K562 (cell line): ENCODE results near the gene ANO7. TPM values are rescaled to one million over a fixed set of nuclear protein-coding genes. Genes with fewer than 3 reads are reported as not detected.

Experiments
- ATAC-seq: fragments of 200-7000 bp; cut with Tn5 transposase; 3 replicates; pipeline ENCODE4 v1.9.1; 2020; ENCODE audit warnings: moderate library complexity
- BruUV-seq: library from RNA; stranded (reverse); fragments of 400-500 nt; replicated peaks from 2 replicates; lab custom pipeline; 2021; lab: Mats Ljungman, UMichigan
- CTCF ChIA-PET: fragments of 300-600 bp; formaldehyde crosslinking; extraction: SDS; loops from one replicate; lab custom pipeline; 2021; ENCODE audit warnings: low intra/inter-chr PET ratio; lab: Yijun Ruan, JAX
- POLR2A ChIA-PET: fragments of 300-600, 350-650 bp; sonication (Branson Sonifier 250); formaldehyde crosslinking; extraction: SDS; loops from one replicate; lab custom pipeline; 2021; ENCODE audit warnings: antibody characterized with exemption, inconsistent platforms; lab: Yijun Ruan, JAX
- DNase-seq, 4 experiments: peaks; one replicate each; pipeline versions ENCODE4 v3.0.0 to v3.0.0-alpha.2; 2011 to 2018; ENCODE audit warnings: low spot score in 3 of 4, mixed read lengths in 3 of 4; ENCODE audit errors: extremely low read depth in 1 of 4
- FAIRE-seq: peaks from 2 replicates; lab custom pipeline; 2011; peaks lifted over from hg19 to GRCh38; lab: Jason Lieb, UNC
- H2AFZ ChIP-seq: 2 replicates; pipeline ENCODE4 v1.6.0; 2011; ENCODE audit warnings: low read depth, low read length, control low read depth, inconsistent platforms
- H3K27ac ChIP-seq: fragments of 200-600 bp; 3 replicates; pipeline ENCODE4 v1.8.0; 2011; ENCODE audit warnings: low read depth, mild to moderate bottlenecking, control low read depth, inconsistent platforms, low read length, moderate library complexity, mixed read lengths; ENCODE audit errors: extremely low read depth
- H3K27me3 ChIP-seq, 2 experiments: fragments of 300-600 bp in 1 of 2; 2 replicates in 1 of 2; 3 replicates in 1 of 2; pipeline versions ENCODE4 v1.6.0 to v1.8.0; 2011; ENCODE audit warnings: inconsistent platforms in 2 of 2, low read length in 2 of 2, mild to moderate bottlenecking in 1 of 2, mixed read lengths in 1 of 2, moderate library complexity in 1 of 2; ENCODE audit not compliant: control insufficient read depth in 2 of 2, insufficient read depth in 2 of 2
- H3K36me3 ChIP-seq: fragments of 300-600 bp; 3 replicates; pipeline ENCODE4 v1.8.0; 2011; ENCODE audit warnings: mild to moderate bottlenecking, low read length, inconsistent platforms; ENCODE audit not compliant: control insufficient read depth, insufficient read depth
- H3K4me1 ChIP-seq, 2 experiments: fragments of 200-600 bp in 1 of 2; replicated peaks in 1 of 2; 2 replicates in 1 of 2; 3 replicates in 1 of 2; pipeline versions ENCODE4 v1.5.1 to v1.8.0; 2011; ENCODE audit warnings: inconsistent platforms in 2 of 2, low read length in 2 of 2, mild to moderate bottlenecking in 1 of 2, mixed read lengths in 1 of 2, moderate library complexity in 1 of 2; ENCODE audit not compliant: control insufficient read depth in 2 of 2, insufficient read depth in 2 of 2
- H3K4me2 ChIP-seq: 2 replicates; pipeline ENCODE4 v1.6.1; 2011; ENCODE audit warnings: low read length, control low read depth, inconsistent platforms, mixed read lengths; ENCODE audit not compliant: insufficient read depth
- H3K4me3 ChIP-seq: fragments of 200-600 bp; sonication (generic), shearing (Covaris generic); 2 replicates; pipeline ENCODE4 v1.5.1; 2016; ENCODE audit warnings: control low read depth, inconsistent platforms
- H3K79me2 ChIP-seq: fragments of 200-600 bp; 3 replicates; pipeline ENCODE4 v1.8.0; 2011; ENCODE audit warnings: low read length, inconsistent platforms; ENCODE audit not compliant: control insufficient read depth, insufficient read depth
- H3K9ac ChIP-seq, 2 experiments: 2 replicates each; pipeline versions ENCODE4 v1.6.0 to v1.6.1; 2011; ENCODE audit warnings: low read depth in 2 of 2, low read length in 2 of 2, control low read depth in 1 of 2, inconsistent platforms in 1 of 2, mild to moderate bottlenecking in 1 of 2, mixed read lengths in 1 of 2; ENCODE audit not compliant: insufficient read depth in 1 of 2
- H3K9me1 ChIP-seq: one replicate; pipeline ENCODE4 v1.6.0; 2011; ENCODE audit warnings: inconsistent platforms, mild to moderate bottlenecking, low read length, moderate library complexity; ENCODE audit not compliant: control insufficient read depth, insufficient read depth
- H3K9me3 ChIP-seq: replicated peaks from 2 replicates; pipeline ENCODE4 v1.5.1; 2011; ENCODE audit warnings: low read depth, low read length, inconsistent platforms; ENCODE audit not compliant: control insufficient read depth, insufficient read depth
- H4K20me1 ChIP-seq: replicated peaks from 2 replicates; pipeline ENCODE4 v1.6.1; 2011; ENCODE audit warnings: low read length, inconsistent platforms, mixed read lengths; ENCODE audit not compliant: control insufficient read depth, insufficient read depth
- ATF1 ChIP-seq, 2 experiments: fragments of 450-650 bp in 1 of 2; IDR thresholded peaks; 2 replicates each; pipeline ENCODE4 v1.6.1; 2016; ENCODE audit warnings: missing compliant biosample characterization in 1 of 2, missing genetic modification characterization in 1 of 2
- CXXC5 ChIP-seq: fragments of 250-450 bp; sonication (Bioruptor Pico); IDR thresholded peaks from 2 replicates; pipeline ENCODE4 v1.8.0; 2022; ENCODE audit warnings: inconsistent platforms, mild to moderate bottlenecking, moderate library complexity
- DMBX1 ChIP-seq: fragments of 250-450 bp; sonication (Bioruptor Pico); IDR thresholded peaks from 2 replicates; pipeline ENCODE4 v1.8.0; 2022; ENCODE audit warnings: inconsistent platforms, mild to moderate bottlenecking, moderate library complexity, borderline replicate concordance
- ELF4 ChIP-seq: fragments of 450-650 bp; formaldehyde crosslinking; IDR thresholded peaks from 2 replicates; pipeline ENCODE4 v1.4.0; 2022; ENCODE audit warnings: missing genetic modification characterization
- FOXJ2 ChIP-seq: fragments of 200-800 bp; sonication (Bioruptor generic); IDR thresholded peaks from 2 replicates; pipeline ENCODE4 v1.6.1; 2016; ENCODE audit warnings: missing genetic modification characterization, missing compliant biosample characterization
- HDAC2 ChIP-seq: fragments of 450-650 bp; IDR thresholded peaks from 2 replicates; pipeline ENCODE4 v1.6.1; 2016; ENCODE audit warnings: mild to moderate bottlenecking
- KDM4B ChIP-seq, 2 experiments: fragments of 450-650 bp in 1 of 2; sonication (generic) in 1 of 2; IDR thresholded peaks; 2 replicates each; pipeline ENCODE4 v1.6.1; 2016 to 2017; ENCODE audit warnings: borderline replicate concordance in 2 of 2, antibody characterized with exemption in 1 of 2, low read depth in 1 of 2, mild to moderate bottlenecking in 1 of 2
- NEUROD1 ChIP-seq: fragments of 150-350 bp; IDR thresholded peaks from 2 replicates; pipeline ENCODE4 v1.6.1; 2014; ENCODE audit warnings: borderline replicate concordance, low read length, low read depth; ENCODE audit not compliant: partially characterized antibody
- POLR2G ChIP-seq: fragments of 200-400 bp; formaldehyde crosslinking; IDR thresholded peaks from 2 replicates; pipeline ENCODE4 v1.6.1; 2017; ENCODE audit warnings: low read depth, mild to moderate bottlenecking, antibody characterized with exemption, low read length, moderate library complexity
- RBFOX2 ChIP-seq: fragments of 200-400 bp; formaldehyde crosslinking; IDR thresholded peaks from 2 replicates; pipeline ENCODE4 v1.6.1; 2017; ENCODE audit warnings: low read depth, mild to moderate bottlenecking, low read length, moderate library complexity
- SPI1 ChIP-seq: IDR thresholded peaks from 2 replicates; pipeline ENCODE4 v1.6.1; 2011; ENCODE audit warnings: low read depth, low read length, control low read depth, borderline replicate concordance
- TEAD2 ChIP-seq: fragments of 450-650 bp; IDR thresholded peaks from 2 replicates; pipeline ENCODE4 v1.6.1; 2016; ENCODE audit warnings: missing genetic modification characterization, control low read depth, missing compliant biosample characterization
- U2AF2 ChIP-seq: fragments of 200-400 bp; formaldehyde crosslinking; optimal IDR thresholded peaks from 2 replicates; pipeline ENCODE3; 2017; ENCODE audit warnings: low read depth, mild to moderate bottlenecking, low read length
- ZC3H4 ChIP-seq: sonication (generic); formaldehyde crosslinking; IDR thresholded peaks from 2 replicates; pipeline ENCODE4 v1.9.0; 2021; ENCODE audit warnings: missing genetic modification reagents, borderline replicate concordance
- ZNF146 ChIP-seq: IDR thresholded peaks from one replicate; pipeline ENCODE4 v1.6.1; 2018; ENCODE audit warnings: missing compliant biosample characterization; ENCODE audit not compliant: unreplicated experiment
- WGBS: fragments of 100-300 bp; shearing (Covaris generic); methylation state at CpG from one replicate; pipeline ENCODE4 v1.1.6; 2016; ENCODE audit warnings: low coverage, mixed read lengths; ENCODE audit not compliant: insufficient coverage; ENCODE audit errors: missing lambda C conversion rate; 5-methylcytosine and 5-hydroxymethylcytosine counted together
- in situ Hi-C: fragments of 300-500 bp; cut with MboI; formaldehyde crosslinking; loops from 4 replicates; pipeline ENCODE4 v1.15.0; 2018; ENCODE audit warnings: inconsistent platforms, mixed read lengths
- intact Hi-C: fragments of 100-400 bp; cut with micrococcal nuclease; formaldehyde crosslinking; loops from 2 replicates; pipeline ENCODE4 v1.14.2; 2022
- polyA plus RNA-seq, 8 experiments: library from polyadenylated mRNA; depleted of rRNA in 4 of 8; stranded (reverse) in 5 of 8; unstranded in 3 of 8; fragments of >200 nt; fragmentation: Nextera tagmentation in 2 of 8; fragmentation: Illumina TruSeq in 1 of 8; extraction: Ambion mirVana in 2 of 8; extraction: Trizol in 1 of 8; gene quantifications; 2 replicates each; pipeline versions ENCODE4 v1.2.1 to v1.2.3, GENCODE V29; 2011 to 2014; ENCODE audit warnings: inconsistent platforms in 1 of 8, missing spikeins in 1 of 8
- total RNA-seq, 7 experiments: library from RNA; depleted of rRNA in 6 of 7; stranded (reverse); fragments of >200 nt in 6 of 7; fragmentation: Illumina TruSeq in 2 of 7; extraction: Trizol in 2 of 7; gene quantifications; 2 replicates each; pipeline versions ENCODE4 v1.2.1 to v1.2.3, GENCODE V29; 2011 to 2021; ENCODE audit warnings: low replicate concordance in 1 of 7
- TF ChIP-seq, protein P1 (sequence below): fragments of 250-450 bp; sonication (Bioruptor Pico); IDR thresholded peaks from 2 replicates; pipeline ENCODE4 v1.5.0; 2020; ENCODE audit warnings: mild to moderate bottlenecking
- TF ChIP-seq, protein P2 (sequence below): sonication (generic); formaldehyde crosslinking; IDR thresholded peaks from 2 replicates; pipeline ENCODE4 v1.8.1; 2022; ENCODE audit warnings: missing genetic modification reagents
- TF ChIP-seq, protein P3 (sequence below): sonication (generic); formaldehyde crosslinking; IDR thresholded peaks from 2 replicates; pipeline ENCODE4 v1.8.0; 2022; ENCODE audit warnings: missing genetic modification reagents, mild to moderate bottlenecking, borderline replicate concordance

ANO7 gene
- total and polyA plus RNA-seq, 9 of the 15 experiments (the other 6 are each of a cell fraction or from before 2014, with no cell fraction given), result 0.28 to 5.1 (median 1.1) TPM

DNA sequence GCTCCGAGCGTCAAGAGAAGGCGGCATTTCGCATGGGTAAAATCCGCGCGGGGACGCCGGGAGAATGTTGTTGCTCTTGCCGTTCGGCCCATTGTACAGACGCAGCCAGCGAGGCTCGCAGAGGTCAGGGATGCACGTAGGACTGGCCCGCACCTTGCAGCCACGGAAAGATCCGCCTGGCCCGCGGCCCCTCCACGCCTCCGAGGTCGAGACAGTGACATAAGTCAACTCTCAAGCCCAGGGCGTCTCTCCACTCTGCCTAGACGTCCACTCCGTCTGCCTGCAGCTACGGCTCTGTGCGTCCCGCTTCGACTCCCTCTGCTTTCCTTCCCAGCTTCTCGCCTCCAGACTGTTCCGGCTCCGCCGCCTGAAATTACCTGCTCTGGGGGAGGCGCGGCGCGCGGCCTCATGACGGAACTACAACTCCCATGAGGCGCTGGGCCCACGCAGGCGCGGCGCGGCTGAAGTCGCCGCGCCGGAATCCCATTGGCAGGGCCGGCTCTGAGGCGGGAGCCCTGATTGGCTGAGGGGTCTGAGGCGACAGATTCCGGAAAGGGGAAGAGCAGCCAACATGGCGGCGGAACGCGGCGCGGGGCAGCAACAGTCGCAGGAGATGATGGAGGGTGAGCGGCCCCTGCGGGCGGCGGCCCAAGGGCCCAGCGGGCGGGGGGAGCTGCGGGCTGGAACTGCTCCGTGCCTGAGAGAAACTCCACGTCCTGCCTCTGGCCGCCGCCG lies 38.4 kb upstream of the ANO7 start, which contains the start of gene PPP1R7:
PPP1R7 (plus strand) TSS at position 543 of the 735 bp plus-strand sequence; CDS start at position 572, 29 bp downstream.
- in situ Hi-C loops, result no loop called here
- H3K79me2 ChIP-seq, result peaks cover 25% of the 10 kb centered on the region
- H2AFZ ChIP-seq, result peak within 1 kb of the TSS; percentile 93
- no peaks in the 10 kb centered on the region for H3K9me3 ChIP-seq
- no peaks in the 10 kb centered on the region for H3K27me3 ChIP-seq
- POLR2A ChIA-PET, result interaction anchor here (0.7 to 1.4 kb wide), 6 partner anchors 9 to 317 kb away, joined by 3 to 5 read pairs (median 4); partner anchors contain the start of gene MTERF4
- DNase-seq (peak; percentile 91 to 95 (median 92)), ATAC-seq (peak; percentile 92), FAIRE-seq (peak; percentile 91)
- peak within 1 kb of the TSS; percentile 98 for H3K4me3 ChIP-seq
- intact Hi-C loops, result loop anchor here (1.0 kb wide), 1 partner anchor 72 kb away; no protein-coding TSS in a partner anchor
- H4K20me1 ChIP-seq, result no peaks in the 10 kb centered on the region
- peaks cover 16% of the 10 kb centered on the region; the same call in 2 of the 3 replicates for H3K36me3 ChIP-seq
- H3K9ac ChIP-seq, result peak within 1 kb of the TSS; percentile 67 to 93
- peak within 1 kb of the TSS; percentile 91 for H3K4me2 ChIP-seq
- CTCF ChIA-PET, result no interaction called here
- WGBS, result 1% methylated on average over 33 of the region's 73 CpGs
- peaks cover 14 to 26% of the 10 kb centered on the region in 2 experiments; a peak in 4 of 5 replicates for H3K4me1 ChIP-seq
- no peaks in the 10 kb centered on the region for H3K9me1 ChIP-seq
- H3K27ac ChIP-seq, result peak within 1 kb of the TSS; percentile 58
- BruUV-seq, result no TSS peak
- TF ChIP-seq ZNF146 (CRISPR knock-in tag) (no peak), POLR2G (peak; percentile 89), DMBX1 (CRISPR knock-in tag) (no peak), U2AF2 (no peak), HDAC2 (peak; percentile 95), RBFOX2 (peak; percentile 84), CXXC5 (CRISPR knock-in tag) (peak; percentile 71), ELF4 (CRISPR knock-in tag) (0 out of 2 replicates have a peak, but pooled peaks have one; percentile 38), ZC3H4 (CRISPR knock-in tag) (no peak), KDM4B (IDR thresholded peaks at IDR 0.05; ENCODE audit: borderline replicate concordance in 2 of 2, low read depth in 1 of 2) (0 out of 4 replicates have a peak, but pooled peaks of 1 of the 2 experiments have one; percentile 40), SPI1 (peak; percentile 84), FOXJ2 (tag) (no peak), TEAD2 (tag) (no peak), NEUROD1 (no peak), ATF1 (CRISPR knock-in tag; IDR thresholded peaks at IDR 0.05) (peak; percentile 42), ATF1 (tag; IDR thresholded peaks at IDR 0.05) (peak; percentile 80)
- TF ChIP-seq, protein P1, sequence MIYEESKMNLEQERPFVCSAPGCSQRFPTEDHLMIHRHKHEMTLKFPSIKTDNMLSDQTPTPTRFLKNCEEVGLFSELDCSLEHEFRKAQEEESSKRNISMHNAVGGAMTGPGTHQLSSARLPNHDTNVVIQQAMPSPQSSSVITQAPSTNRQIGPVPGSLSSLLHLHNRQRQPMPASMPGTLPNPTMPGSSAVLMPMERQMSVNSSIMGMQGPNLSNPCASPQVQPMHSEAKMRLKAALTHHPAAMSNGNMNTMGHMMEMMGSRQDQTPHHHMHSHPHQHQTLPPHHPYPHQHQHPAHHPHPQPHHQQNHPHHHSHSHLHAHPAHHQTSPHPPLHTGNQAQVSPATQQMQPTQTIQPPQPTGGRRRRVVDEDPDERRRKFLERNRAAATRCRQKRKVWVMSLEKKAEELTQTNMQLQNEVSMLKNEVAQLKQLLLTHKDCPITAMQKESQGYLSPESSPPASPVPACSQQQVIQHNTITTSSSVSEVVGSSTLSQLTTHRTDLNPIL (CRISPR knock-in tag), result no peak
- TF ChIP-seq, protein P2, sequence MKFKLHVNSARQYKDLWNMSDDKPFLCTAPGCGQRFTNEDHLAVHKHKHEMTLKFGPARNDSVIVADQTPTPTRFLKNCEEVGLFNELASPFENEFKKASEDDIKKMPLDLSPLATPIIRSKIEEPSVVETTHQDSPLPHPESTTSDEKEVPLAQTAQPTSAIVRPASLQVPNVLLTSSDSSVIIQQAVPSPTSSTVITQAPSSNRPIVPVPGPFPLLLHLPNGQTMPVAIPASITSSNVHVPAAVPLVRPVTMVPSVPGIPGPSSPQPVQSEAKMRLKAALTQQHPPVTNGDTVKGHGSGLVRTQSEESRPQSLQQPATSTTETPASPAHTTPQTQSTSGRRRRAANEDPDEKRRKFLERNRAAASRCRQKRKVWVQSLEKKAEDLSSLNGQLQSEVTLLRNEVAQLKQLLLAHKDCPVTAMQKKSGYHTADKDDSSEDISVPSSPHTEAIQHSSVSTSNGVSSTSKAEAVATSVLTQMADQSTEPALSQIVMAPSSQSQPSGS, result no peak
- TF ChIP-seq, protein P3, sequence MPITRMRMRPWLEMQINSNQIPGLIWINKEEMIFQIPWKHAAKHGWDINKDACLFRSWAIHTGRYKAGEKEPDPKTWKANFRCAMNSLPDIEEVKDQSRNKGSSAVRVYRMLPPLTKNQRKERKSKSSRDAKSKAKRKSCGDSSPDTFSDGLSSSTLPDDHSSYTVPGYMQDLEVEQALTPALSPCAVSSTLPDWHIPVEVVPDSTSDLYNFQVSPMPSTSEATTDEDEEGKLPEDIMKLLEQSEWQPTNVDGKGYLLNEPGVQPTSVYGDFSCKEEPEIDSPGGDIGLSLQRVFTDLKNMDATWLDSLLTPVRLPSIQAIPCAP, result no peak
